ENCODE results near the gene IRS1.

Gene IRS1

GRCh38 chr2:226788064-226788463 is 11.6 kb downstream of the IRS1 start:
- TF ChIP-seq, protein P1, sequence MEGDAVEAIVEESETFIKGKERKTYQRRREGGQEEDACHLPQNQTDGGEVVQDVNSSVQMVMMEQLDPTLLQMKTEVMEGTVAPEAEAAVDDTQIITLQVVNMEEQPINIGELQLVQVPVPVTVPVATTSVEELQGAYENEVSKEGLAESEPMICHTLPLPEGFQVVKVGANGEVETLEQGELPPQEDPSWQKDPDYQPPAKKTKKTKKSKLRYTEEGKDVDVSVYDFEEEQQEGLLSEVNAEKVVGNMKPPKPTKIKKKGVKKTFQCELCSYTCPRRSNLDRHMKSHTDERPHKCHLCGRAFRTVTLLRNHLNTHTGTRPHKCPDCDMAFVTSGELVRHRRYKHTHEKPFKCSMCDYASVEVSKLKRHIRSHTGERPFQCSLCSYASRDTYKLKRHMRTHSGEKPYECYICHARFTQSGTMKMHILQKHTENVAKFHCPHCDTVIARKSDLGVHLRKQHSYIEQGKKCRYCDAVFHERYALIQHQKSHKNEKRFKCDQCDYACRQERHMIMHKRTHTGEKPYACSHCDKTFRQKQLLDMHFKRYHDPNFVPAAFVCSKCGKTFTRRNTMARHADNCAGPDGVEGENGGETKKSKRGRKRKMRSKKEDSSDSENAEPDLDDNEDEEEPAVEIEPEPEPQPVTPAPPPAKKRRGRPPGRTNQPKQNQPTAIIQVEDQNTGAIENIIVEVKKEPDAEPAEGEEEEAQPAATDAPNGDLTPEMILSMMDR (conservative IDR thresholded peaks at IDR 0.05; ENCODE audit: control insufficient read depth, insufficient read depth, low read depth, low read length) = no peak
- no peak for DNase-seq (ENCODE audit: low read depth)
- no peak overlapping the region for H3K4me3 ChIP-seq (ENCODE audit: control insufficient read depth, low read depth, low read length)

DNA sequence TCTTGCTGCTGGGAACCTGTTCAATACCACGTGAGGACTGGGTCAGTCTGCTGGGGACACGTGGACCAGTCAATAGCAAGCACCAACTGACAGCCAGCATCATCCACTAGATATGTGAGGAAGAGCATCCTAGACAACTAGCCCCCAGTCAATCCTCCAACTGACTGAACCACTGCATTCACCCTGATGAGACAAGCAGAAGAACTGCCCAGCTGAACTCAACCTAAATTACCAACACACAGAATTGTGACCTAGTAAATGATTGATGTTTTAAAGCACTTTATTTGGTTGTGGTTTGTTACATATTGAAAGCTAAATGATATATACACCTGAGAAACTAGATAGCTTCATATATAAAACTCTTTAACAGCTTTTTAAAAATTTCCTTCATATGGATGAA is 15.7 kb downstream of the IRS1 start:
- TF ChIP-seq, protein P1 (conservative IDR thresholded peaks at IDR 0.05; ENCODE audit: control insufficient read depth, insufficient read depth, low read depth, low read length) = no peak
- DNase-seq (ENCODE audit: low read depth) = no peak
- no peak overlapping the region for H3K4me3 ChIP-seq (ENCODE audit: control insufficient read depth, low read depth, low read length)

GRCh38 chr2:226782092-226782713 is 17.4 kb downstream of the IRS1 start:
- TF ChIP-seq, protein P1 (conservative IDR thresholded peaks at IDR 0.05; ENCODE audit: control insufficient read depth, insufficient read depth, low read depth, low read length) = no peak
- H3K4me3 ChIP-seq (ENCODE audit: control insufficient read depth, low read depth, low read length) = no peak overlapping the region
- DNase-seq (ENCODE audit: low read depth) = no peak

- no peak for DNase-seq (ENCODE audit: low read depth)
- TF ChIP-seq, protein P1 (conservative IDR thresholded peaks at IDR 0.05; ENCODE audit: control insufficient read depth, insufficient read depth, low read depth, low read length) = no peak
Measured at GRCh38 chr2:226780431-226780830, 19.2 kb downstream of the IRS1 start.

DNA sequence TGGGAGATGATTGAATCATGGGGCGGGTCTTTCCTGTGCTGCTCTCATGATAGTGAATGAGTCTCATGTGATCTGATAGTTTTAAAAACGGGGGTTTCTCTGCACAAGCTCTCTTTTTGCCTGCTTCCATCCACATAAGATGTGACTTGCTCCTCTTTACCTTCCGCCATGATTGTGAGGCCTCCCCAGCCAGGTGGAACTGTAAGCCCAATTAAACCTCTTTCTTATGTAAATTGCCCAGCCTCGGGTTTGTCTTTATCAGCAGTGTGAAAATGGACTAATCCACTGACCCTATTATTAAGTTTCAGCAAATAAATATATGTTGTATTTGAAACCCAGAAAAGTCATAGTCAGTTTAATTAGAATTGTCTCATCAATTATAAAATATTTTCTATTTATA is 22.0 kb downstream of the IRS1 start:
- DNase-seq (ENCODE audit: low read depth) = no peak
- no peak overlapping the region for H3K4me3 ChIP-seq (ENCODE audit: control insufficient read depth, low read depth, low read length)
- TF ChIP-seq, protein P1 (conservative IDR thresholded peaks at IDR 0.05; ENCODE audit: control insufficient read depth, insufficient read depth, low read depth, low read length) = no peak

More at GRCh38 chr2:226780431-226780830, 19.2 kb downstream of the IRS1 start:
- no peak overlapping the region for H3K4me3 ChIP-seq (ENCODE audit: control insufficient read depth, low read depth, low read length)

GRCh38 chr2:226776104-226776503 is 23.5 kb downstream of the IRS1 start:
- no peak for DNase-seq (ENCODE audit: low read depth)
- no peak overlapping the region for H3K4me3 ChIP-seq (ENCODE audit: control insufficient read depth, low read depth, low read length)
- TF ChIP-seq, protein P1 (conservative IDR thresholded peaks at IDR 0.05; ENCODE audit: control insufficient read depth, insufficient read depth, low read depth, low read length) = no peak
